ENCODE measurements around the gene COL4A4.

DNA sequence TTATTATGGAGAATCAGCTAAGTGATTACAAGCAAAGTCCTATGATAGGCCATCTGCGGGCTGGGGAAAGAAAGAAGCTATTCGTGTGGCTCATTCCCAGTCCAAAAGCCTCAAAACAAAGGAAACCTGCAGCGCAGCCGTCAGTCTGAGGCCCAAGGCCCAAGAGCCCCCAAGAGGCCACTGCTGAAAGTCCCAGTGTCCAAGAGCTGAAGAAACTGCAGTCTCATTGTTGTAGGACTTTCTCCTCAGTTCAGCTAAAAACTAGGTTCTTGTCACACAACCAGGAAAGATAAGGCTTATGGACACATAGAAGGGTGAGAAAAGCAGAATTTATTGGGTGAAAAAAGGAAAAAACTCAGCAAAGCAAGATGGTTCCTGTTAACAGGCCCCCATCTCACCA is 185.0 kb downstream of the COL4A4 start:
- no peak for TF ChIP-seq HDAC2 (IDR thresholded peaks at IDR 0.05)
- TF ChIP-seq POLR2AphosphoS2 (conservative IDR thresholded peaks at IDR 0.05; ENCODE audit: low read length), result no peak
- TF ChIP-seq, protein P1, sequence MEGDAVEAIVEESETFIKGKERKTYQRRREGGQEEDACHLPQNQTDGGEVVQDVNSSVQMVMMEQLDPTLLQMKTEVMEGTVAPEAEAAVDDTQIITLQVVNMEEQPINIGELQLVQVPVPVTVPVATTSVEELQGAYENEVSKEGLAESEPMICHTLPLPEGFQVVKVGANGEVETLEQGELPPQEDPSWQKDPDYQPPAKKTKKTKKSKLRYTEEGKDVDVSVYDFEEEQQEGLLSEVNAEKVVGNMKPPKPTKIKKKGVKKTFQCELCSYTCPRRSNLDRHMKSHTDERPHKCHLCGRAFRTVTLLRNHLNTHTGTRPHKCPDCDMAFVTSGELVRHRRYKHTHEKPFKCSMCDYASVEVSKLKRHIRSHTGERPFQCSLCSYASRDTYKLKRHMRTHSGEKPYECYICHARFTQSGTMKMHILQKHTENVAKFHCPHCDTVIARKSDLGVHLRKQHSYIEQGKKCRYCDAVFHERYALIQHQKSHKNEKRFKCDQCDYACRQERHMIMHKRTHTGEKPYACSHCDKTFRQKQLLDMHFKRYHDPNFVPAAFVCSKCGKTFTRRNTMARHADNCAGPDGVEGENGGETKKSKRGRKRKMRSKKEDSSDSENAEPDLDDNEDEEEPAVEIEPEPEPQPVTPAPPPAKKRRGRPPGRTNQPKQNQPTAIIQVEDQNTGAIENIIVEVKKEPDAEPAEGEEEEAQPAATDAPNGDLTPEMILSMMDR (IDR thresholded peaks at IDR 0.05), result no peak
